Measurements from ENCODE around the gene EHF. TPM values are rescaled to one million over a fixed set of nuclear protein-coding genes. Genes with fewer than 3 reads are reported as not detected.

Gene EHF
- total RNA-seq, 4 donors from 2014 or later = 0.33 to 0.94 (median 0.44) TPM; not detected in 1

DNA sequence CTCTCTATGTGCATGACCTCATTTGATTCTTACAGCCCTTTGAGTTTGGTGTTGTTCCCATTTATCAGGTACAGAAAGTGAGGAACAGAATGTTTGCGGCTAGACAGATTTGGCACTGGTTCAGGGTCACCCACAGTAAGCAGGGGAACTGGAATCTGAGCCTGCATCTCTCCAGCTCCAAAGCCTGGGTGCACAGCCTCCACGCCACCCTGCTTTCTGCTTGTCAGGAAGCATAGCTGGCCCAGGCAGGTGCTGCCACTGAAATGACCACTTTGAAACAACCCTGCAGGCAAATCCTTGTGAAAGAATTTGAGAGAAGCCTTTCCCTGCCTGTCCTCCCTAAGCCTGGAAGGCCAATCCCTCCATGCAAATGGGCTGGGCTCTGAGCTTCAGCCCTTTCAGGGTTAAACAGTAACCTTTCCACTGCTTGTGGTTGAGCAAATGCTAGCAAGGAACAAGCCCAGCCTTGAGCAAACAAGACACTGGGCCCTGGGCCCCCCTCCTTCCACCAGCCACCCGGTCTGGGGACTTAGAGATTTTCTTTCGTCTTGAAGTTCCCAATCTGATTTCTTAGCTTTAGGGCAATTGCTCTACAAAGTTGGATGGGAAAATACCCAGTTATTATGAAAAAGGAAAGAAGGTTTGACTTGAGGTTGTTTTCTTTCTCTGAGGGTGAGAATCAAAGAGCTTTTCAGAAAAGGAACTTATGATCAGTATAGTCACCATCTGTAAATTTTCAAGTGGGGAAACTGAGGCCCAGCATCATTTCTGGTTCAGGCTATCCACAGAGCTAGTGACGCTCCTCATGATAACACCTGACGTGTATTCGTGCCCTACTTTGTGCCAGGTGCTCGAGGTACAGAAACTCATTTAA is 19.4 kb downstream of the EHF start:
- TF ChIP-seq, protein P1, sequence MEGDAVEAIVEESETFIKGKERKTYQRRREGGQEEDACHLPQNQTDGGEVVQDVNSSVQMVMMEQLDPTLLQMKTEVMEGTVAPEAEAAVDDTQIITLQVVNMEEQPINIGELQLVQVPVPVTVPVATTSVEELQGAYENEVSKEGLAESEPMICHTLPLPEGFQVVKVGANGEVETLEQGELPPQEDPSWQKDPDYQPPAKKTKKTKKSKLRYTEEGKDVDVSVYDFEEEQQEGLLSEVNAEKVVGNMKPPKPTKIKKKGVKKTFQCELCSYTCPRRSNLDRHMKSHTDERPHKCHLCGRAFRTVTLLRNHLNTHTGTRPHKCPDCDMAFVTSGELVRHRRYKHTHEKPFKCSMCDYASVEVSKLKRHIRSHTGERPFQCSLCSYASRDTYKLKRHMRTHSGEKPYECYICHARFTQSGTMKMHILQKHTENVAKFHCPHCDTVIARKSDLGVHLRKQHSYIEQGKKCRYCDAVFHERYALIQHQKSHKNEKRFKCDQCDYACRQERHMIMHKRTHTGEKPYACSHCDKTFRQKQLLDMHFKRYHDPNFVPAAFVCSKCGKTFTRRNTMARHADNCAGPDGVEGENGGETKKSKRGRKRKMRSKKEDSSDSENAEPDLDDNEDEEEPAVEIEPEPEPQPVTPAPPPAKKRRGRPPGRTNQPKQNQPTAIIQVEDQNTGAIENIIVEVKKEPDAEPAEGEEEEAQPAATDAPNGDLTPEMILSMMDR (IDR thresholded peaks at IDR 0.05; ENCODE audit: low read depth) = no peak

DNA sequence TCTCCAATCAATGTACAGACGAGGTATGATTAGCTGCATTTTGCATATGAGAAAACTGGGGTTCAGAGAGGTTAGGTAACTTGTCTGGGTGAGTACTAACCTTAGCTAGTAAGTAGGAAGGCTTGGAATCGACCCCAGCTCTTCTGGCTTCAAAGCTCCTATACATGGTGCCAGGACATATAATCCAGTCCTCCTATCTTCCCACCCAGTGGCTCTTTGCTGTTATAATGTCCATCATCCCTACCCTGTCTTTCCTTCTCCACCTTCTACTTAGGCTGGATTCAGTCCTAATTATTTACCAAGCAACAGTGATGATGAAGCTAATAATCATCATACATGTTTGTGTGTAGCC is 20.0 kb downstream of the EHF start:
- TF ChIP-seq, protein P1 (IDR thresholded peaks at IDR 0.05; ENCODE audit: low read depth) = no peak

DNA sequence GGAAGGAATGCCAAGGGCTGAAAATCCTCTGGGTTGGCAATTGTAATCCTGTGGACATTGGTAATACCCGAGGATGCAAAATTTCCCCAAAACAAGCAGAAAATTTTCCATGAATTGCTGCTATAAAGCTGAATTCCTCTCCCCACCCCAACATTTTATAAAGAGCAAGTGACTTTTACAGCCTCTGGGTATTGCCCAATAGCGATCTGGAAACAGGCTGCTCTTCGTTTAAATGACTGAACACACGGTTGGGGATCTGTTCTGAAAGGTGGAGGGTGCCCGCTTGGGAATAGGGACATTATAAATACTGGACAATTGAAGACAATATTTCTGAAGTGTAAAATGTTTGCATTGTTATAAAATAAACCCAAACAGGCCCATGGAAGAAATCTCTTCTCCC is 20.6 kb downstream of the EHF start:
- TF ChIP-seq, protein P1 (IDR thresholded peaks at IDR 0.05; ENCODE audit: low read depth) = no peak

DNA sequence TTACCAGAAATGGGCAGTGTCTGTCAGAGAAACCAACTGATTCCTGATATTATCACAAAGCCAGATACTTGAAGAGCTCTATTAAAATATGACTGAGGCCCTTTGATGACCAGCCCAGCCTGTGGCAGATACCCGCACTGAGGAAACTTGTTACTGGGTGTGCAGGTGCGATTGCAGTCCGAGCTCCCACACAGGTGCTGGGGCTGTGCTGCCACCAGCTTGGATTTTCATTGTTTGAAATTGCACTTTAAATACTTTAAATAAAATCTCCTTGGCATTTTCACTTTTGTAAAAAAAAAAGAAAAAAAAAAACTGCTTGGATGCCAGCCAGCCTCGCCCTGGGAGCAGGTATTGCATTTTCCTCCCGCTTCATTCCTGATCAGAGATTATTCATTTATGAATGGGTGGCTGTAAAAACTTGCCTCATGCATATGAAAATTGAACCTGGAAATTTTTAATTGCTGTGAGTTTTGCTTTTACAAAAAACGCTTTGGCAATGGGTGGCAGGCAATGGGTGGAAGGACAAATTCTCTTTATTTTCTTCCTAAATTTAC is 21.2 kb downstream of the EHF start:
- TF ChIP-seq, protein P1 (IDR thresholded peaks at IDR 0.05; ENCODE audit: low read depth) = no peak

DNA sequence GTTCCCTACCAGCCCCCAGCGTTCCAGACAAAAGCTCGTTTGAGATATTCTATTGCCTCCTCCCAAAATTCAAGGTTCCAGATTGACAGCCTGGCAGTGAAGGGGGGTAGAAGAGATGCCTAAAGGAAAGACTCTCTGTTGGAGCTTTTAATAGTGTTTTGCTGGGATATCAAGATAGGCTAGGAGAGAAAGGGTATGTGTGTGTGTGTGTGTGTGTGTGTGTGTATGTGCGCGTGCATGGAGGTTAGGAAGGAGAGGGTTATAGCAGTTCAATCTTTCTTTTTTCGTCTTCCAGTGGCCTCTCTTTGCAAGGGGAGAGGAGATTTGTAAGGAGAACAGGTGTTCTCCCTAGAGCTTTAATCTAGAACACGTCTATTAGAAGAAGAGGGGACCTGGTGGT is 22.0 kb downstream of the EHF start:
- TF ChIP-seq, protein P1 (IDR thresholded peaks at IDR 0.05; ENCODE audit: low read depth) = no peak

DNA sequence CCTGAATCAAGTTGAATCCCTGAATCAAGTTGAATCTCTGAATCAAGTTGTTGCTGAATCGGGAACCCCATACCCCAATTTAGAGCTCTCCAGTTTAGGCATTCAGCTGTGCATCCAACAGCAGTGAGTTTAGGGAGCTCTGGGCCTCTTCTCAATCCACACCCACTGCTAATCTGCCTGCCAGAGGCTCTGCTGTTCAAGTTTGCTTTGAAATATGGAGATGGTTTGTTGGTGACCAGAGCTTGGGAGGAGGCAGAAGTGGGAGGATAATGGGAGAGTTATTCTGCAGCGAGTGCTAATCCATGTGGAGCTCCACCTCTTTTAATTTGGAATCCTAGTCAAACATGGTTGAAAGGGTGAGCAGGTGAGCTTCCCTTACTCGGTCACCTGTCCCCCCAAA is 22.4 kb downstream of the EHF start:
- TF ChIP-seq, protein P1 (IDR thresholded peaks at IDR 0.05; ENCODE audit: low read depth) = no peak

DNA sequence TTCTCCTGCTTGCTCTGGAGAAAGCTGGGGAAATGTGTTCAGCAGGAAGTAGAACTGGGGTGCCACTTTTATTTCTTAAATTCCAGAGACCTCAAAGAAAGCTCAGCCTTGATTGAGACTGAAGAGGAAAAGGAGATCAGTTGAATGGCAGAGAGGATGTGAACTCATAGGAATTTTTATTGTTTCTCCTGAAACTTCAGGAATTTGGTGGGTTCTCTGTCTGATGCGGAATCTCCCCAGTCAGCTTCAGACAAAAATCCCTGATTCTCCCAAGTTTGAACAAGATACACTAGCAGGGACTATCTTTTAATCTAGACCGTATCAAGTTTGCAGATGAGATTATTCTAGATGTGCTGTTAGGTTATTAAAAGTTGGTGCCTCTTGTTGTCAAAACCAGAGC is 23.0 kb downstream of the EHF start:
- TF ChIP-seq, protein P1 (IDR thresholded peaks at IDR 0.05; ENCODE audit: low read depth) = no peak

Measured in subcutaneous adipose tissue (tissue), 4 donors.